ENCODE data around the gene NT5C3A. TPM values are rescaled to one million over a fixed set of nuclear protein-coding genes. Genes with fewer than 3 reads are reported as not detected.
"Not testable (repeated sequence)": the region's sequence is repeated elsewhere in the genome, so short reads cannot be mapped to it uniquely, and the experiment has no call there.

Gene NT5C3A
- total RNA-seq, 1 donor from 2014 or later, result 18.2 TPM

DNA sequence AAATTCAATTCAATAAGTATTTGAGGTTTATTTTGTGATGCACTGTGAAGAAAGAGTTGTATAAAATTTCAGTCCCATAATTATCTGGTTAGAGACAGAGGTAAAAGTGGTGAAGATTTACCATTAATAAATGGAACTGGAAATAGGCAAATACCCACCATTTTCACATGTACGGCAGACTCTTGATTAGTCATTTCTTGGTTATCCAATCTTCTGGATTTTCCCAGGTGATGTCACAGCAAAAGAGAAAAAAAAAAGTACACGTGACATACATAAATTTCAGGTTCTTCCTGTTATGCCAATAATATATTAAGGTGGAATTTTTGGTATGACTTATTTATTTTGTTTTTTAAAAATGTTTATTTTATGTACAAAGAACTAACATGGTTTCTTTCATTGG, 26.8 kb downstream of the NT5C3A start:
- DNase-seq (ENCODE audit: low read depth), result no peak
- TF ChIP-seq, protein P1, sequence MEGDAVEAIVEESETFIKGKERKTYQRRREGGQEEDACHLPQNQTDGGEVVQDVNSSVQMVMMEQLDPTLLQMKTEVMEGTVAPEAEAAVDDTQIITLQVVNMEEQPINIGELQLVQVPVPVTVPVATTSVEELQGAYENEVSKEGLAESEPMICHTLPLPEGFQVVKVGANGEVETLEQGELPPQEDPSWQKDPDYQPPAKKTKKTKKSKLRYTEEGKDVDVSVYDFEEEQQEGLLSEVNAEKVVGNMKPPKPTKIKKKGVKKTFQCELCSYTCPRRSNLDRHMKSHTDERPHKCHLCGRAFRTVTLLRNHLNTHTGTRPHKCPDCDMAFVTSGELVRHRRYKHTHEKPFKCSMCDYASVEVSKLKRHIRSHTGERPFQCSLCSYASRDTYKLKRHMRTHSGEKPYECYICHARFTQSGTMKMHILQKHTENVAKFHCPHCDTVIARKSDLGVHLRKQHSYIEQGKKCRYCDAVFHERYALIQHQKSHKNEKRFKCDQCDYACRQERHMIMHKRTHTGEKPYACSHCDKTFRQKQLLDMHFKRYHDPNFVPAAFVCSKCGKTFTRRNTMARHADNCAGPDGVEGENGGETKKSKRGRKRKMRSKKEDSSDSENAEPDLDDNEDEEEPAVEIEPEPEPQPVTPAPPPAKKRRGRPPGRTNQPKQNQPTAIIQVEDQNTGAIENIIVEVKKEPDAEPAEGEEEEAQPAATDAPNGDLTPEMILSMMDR (conservative IDR thresholded peaks at IDR 0.05; ENCODE audit: low read depth, low read length), result no peak
- H3K4me3 ChIP-seq (ENCODE audit: low read depth, low read length), result no peak overlapping the region

DNA sequence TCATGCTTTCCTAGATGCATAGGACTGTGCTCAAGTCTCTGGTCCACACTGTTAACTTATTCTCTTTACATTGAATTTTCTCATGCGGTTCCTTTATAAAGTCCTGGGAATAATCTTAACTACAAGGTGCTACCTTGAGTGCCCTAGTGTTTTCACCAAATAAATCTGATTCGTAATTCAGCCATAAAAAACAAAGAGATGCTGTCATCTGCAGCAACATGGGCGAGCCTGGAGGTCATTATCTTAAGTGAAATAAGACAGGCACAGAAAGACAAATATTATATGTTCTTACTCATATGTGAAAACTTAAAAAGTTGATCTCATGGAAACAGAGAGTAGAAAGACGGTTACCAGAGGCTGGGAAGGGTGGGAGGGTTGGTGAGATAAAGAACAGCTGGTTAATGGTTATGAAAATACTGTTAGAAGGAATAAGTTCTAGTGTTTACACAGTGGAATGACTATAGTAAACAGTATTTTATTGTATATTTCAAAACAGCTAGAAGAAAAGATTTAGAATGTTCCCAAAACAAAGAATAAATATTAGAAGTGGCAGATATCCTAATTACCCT, 38.3 kb downstream of the NT5C3A start:
- TF ChIP-seq, protein P1 (conservative IDR thresholded peaks at IDR 0.05; ENCODE audit: low read depth, low read length), result no peak
- no peak overlapping the region for H3K4me3 ChIP-seq (ENCODE audit: low read depth, low read length)
- DNase-seq (ENCODE audit: low read depth), result no peak

- no peak for DNase-seq (ENCODE audit: low read depth)
- TF ChIP-seq, protein P1 (conservative IDR thresholded peaks at IDR 0.05; ENCODE audit: low read depth, low read length), result no peak
- H3K4me3 ChIP-seq (ENCODE audit: low read depth, low read length), result no peak overlapping the region
Observed at GRCh38 chr7:33012364-33012763, 50.2 kb downstream of the NT5C3A start.

DNA sequence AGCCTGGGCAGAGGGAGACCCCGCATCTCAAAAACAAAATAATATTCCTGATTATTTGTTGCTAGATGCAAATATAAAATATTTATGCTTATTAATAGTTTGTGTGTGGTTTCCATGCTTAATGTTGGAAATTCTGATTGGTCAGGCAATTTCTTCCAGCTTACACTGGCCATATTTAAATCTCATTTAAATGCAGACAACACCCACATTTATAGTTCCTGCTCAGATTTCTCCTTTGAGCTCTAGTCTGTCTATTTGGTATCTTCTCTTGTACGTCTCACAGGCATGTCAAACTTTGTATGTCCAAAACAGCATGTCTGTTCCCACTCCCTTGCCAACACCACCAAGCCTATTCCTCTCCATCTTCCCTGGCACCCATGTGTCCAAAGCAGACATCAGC, 52.8 kb downstream of the NT5C3A start:
- DNase-seq (ENCODE audit: low read depth), result no peak
- H3K4me3 ChIP-seq (ENCODE audit: low read depth, low read length), result no peak overlapping the region
- TF ChIP-seq, protein P1 (conservative IDR thresholded peaks at IDR 0.05; ENCODE audit: low read depth, low read length), result no peak

DNA sequence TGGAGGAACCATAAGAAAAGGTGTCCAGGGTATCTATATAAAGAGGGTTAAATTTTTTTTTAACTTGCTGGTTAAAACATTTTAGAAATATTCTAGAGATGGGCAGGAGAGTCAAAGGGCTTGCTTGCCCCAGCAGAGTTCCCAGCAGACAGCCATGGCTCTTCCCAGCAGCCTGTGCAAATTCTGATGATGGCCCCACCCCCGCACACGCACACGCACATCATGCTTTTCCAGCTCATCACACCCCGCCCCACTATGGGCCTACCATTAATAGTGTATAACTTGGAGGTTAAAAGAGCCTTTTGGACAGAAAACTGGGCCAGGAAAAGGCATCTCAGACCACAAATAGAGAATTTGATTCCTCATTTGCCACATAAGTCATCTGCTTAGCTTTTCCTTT, 56.9 kb downstream of the NT5C3A start:
- DNase-seq (ENCODE audit: low read depth); H3K4me3 ChIP-seq (ENCODE audit: low read depth, low read length): not testable (repeated sequence)

DNA sequence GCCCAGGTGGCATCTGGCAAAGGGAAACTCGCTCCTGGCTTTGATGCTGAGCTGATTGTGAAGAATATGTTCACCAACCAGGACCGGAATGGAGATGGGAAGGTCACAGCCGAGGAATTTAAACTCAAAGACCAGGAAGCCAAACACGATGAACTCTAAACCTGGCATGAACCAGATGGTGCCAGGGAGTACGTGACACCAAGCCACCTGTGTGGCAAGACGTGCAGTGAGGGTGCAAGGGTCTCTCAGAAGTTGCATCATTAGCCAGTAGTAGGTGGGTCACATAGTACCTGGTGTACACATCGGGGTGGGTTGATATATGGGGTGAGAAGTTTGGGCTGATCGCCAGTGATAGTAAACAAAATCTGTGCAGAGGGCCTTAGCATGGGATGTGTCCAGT, 57.4 kb downstream of the NT5C3A start:
- not testable (repeated sequence) for H3K4me3 ChIP-seq (ENCODE audit: low read depth, low read length)

GRCh38 chr7:33004104-33004616, 58.4 kb downstream of the NT5C3A start:
- not testable (repeated sequence) for H3K4me3 ChIP-seq (ENCODE audit: low read depth, low read length); DNase-seq (ENCODE audit: low read depth)

More for the DNA sequence above, 57.4 kb downstream of the NT5C3A start:
- DNase-seq (ENCODE audit: low read depth), result not testable (repeated sequence)

DNA sequence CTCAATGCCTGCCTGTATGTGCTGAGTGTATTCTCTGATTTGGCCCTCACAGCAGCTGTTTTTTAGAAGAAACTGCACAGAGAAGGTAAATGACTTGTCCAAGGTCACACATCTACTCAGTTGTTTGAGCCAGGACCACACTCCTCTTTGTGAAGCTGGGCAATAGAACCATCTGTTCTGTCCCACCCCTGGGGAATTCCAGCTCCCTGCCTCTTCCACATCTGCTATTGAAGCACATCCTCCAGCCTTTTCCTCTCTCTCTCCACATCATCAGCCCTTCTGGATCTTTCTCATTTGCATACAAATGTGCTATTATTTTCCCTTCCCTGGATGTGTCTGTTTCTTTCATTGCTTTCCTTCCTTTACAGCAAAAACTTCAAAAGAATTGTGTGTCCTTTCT, 59.5 kb downstream of the NT5C3A start:
- not testable (repeated sequence) for DNase-seq (ENCODE audit: low read depth); H3K4me3 ChIP-seq (ENCODE audit: low read depth, low read length)

DNA sequence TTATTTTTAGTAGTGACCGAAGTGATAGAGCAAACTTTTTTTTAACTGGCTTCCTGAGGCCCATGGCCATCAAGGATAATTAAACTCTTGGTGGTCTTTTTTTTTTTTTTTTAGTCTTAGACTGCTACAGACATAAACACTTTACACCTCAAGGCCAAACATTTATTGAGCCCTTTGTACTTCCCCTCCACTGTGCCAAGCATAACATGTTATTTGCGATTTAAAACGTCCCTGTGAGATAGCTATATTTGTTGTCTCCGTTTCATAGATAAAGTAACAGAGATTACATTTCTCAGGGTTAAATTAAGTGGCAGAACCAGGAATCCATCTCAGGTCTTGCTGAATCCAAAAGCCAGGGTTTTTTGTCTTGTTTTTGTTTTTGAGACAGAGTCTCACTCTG, 63.2 kb downstream of the NT5C3A start:
- DNase-seq (ENCODE audit: low read depth); H3K4me3 ChIP-seq (ENCODE audit: low read depth, low read length): not testable (repeated sequence)

GRCh38 chr7:32998361-32999171, 64.0 kb downstream of the NT5C3A start:
- DNase-seq (ENCODE audit: low read depth); H3K4me3 ChIP-seq (ENCODE audit: low read depth, low read length): not testable (repeated sequence)

DNA sequence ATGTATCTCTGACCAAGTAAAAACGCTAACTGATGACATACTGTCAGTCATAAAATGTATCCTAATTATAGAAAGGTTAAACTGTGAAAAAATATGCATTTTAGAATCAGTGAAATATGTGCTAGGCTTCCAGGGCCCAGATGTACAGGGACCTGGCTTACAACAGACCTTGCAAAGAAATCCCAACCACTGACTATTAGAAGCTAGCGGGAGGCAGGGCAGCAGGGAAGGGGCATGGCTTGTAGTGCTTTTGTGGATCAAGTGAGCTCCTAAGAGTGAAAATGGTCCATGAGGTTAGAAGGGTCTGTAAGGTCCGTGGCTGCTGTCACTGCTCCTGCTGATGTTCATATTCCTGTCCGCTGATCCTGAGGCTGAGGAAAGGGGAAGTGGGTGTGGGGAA, 64.6 kb downstream of the NT5C3A start:
- H3K4me3 ChIP-seq (ENCODE audit: low read depth, low read length); DNase-seq (ENCODE audit: low read depth): not testable (repeated sequence)

GRCh38 chr7:32992750-32993149, 69.8 kb downstream of the NT5C3A start:
- not testable (repeated sequence) for DNase-seq (ENCODE audit: low read depth); H3K4me3 ChIP-seq (ENCODE audit: low read depth, low read length)

DNA sequence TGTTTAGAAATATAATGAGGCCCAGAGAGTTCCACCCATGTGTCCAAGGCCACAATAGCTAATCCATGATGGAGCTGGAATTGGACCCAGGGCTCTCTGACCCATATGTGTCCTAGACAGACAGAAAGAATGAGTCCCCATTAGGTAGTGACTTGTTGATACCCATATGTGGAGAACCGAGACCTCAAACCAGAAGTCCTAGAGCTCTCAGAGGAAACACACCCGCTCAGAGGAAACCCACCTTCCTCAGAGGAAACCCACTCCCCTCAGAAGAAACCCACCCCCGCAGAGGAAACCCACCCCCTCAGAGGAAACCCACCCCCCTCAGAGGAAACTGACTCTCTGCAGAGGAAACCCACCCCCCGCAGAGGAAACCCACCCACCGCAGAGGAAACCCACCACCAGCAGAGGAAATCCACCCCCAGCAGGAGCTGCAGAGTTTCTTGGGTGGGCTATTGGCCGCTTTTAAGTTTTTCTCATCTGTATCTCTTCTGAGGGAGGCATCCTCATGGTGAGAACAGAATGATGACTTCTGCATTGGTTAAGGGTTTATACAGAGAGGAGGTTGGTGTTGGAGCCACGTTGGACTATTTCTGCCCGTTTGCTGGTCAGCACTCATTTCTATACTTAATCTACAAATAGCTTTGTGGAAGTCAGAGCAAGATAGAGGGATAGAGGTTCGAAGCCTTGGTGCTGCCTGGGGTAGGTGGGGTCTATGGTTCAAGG, 70.4 kb downstream of the NT5C3A start:
- not testable (repeated sequence) for DNase-seq (ENCODE audit: low read depth); H3K4me3 ChIP-seq (ENCODE audit: low read depth, low read length)
